ENCODE results near the gene ITCH.
"Not testable (repeated sequence)": the region's sequence is repeated elsewhere in the genome, so short reads cannot be mapped to it uniquely, and the experiment has no call there.

DNA sequence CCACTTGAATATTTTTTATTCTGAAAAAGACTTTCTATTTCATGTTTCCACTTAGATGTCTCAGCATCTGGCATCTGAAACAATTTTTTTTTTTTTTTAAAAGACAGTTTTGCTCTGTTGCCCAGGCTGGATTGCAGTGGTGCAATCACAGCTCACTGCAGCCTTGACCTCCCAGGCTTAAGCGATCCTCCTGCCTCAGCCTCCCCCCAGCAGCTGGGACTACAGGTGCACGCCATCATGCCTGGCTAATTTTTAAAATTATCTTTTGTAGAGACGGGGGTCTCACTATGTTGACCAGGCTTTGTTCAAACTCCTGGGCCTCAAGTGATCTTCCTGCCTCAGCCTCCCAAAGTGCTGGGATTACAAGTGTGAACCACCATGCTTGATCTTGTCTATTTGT, 42.9 kb downstream of the ITCH start:
- not testable (repeated sequence) for TF ChIP-seq POLR2AphosphoS5, CTCF (IDR thresholded peaks at IDR 0.05)

Data from prostate gland (tissue), 2 donors.